ENCODE results near the gene ARHGEF33. TPM values are rescaled to one million over a fixed set of nuclear protein-coding genes. Genes with fewer than 3 reads are reported as not detected.

Gene ARHGEF33
- total RNA-seq, 2 experiments from 2014 or later, result 0.38 TPM; not detected in 1

DNA sequence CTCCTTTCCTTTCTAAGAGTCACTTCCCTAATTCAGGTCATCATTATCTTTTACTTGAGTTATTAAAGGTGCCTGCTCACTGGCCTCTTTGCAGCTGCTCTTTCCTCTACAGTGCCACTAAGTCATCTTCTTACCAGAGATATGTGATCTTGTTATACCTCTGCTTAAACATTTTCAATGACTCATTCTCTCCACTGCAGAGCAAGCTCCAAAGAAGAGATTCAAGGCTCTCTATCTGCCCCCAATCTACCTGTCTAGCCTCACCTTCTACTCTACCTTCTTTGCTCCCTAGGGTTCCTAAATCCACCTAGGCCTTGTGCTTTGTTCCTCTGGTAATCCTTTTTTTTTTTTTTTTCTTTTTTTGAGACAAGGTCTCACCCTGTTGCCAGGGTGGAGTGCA lies 3.1 kb downstream of the ARHGEF33 start:
- Histone ChIP-seq H3K36me3 (ENCODE audit: insufficient read depth, low read length) (no peaks in the 10 kb centered on the region), H4K20me1 (ENCODE audit: insufficient read depth, low read length) (no peaks in the 10 kb centered on the region), H3K4me2 (ENCODE audit: low read length) (no peak overlapping the region), H3K27ac (ENCODE audit: low read depth, low read length, poor library complexity, severe bottlenecking) (no peak overlapping the region), H3K9me3 (ENCODE audit: low read length) (no peaks in the 10 kb centered on the region), H3K4me1 (ENCODE audit: insufficient read depth, low read length, poor library complexity, severe bottlenecking) (no peaks in the 10 kb centered on the region), H3K9me2 (ENCODE audit: insufficient read depth, low read length) (no peaks in the 10 kb centered on the region), H3K4me3 (ENCODE audit: low read depth, low read length, poor library complexity, severe bottlenecking) (no peak overlapping the region), H3K79me2 (ENCODE audit: insufficient read depth, low read depth, low read length) (no peaks in the 10 kb centered on the region), H2AFZ (ENCODE audit: low read length) (no peak overlapping the region)
- no TSS peak for BruUV-seq (replicated peaks)
- POLR2A ChIA-PET, result interaction anchor here (0.7 kb wide), 1 partner anchor 407 kb away, joined by 3 read pairs; no protein-coding TSS in a partner anchor
- no peak for DNase-seq (ENCODE audit: low spot score)
- CTCF ChIA-PET (ENCODE audit: unreplicated experiment), result no interaction called here
- TF ChIP-seq, protein P1, sequence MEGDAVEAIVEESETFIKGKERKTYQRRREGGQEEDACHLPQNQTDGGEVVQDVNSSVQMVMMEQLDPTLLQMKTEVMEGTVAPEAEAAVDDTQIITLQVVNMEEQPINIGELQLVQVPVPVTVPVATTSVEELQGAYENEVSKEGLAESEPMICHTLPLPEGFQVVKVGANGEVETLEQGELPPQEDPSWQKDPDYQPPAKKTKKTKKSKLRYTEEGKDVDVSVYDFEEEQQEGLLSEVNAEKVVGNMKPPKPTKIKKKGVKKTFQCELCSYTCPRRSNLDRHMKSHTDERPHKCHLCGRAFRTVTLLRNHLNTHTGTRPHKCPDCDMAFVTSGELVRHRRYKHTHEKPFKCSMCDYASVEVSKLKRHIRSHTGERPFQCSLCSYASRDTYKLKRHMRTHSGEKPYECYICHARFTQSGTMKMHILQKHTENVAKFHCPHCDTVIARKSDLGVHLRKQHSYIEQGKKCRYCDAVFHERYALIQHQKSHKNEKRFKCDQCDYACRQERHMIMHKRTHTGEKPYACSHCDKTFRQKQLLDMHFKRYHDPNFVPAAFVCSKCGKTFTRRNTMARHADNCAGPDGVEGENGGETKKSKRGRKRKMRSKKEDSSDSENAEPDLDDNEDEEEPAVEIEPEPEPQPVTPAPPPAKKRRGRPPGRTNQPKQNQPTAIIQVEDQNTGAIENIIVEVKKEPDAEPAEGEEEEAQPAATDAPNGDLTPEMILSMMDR (conservative IDR thresholded peaks at IDR 0.05; ENCODE audit: low read length), result no peak
- TF ChIP-seq EZH2phosphoT487 (IDR thresholded peaks at IDR 0.05; ENCODE audit: borderline replicate concordance, low read depth, low read length), result no peak
- intact Hi-C loops (cut with micrococcal nuclease; ENCODE audit: unreplicated experiment), result no loop called here

DNA sequence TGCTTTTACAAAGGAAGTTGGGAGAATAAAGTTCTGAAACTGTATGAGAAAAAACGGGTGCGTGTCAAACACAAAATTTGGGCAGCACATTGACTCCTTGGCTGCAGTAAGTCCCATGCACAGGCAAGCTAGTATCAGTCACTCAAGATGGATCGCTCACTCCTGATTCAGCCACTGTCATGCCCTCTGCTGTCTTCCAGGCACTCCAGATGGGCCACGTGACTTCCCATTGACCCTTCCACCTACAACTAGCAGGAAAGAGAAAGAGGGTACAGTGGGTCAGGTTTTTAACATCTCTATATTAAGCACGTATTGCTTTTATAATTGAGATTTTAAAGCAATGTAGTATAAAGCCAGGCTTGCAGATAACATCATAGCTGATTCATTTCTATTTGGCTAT lies 8.6 kb downstream of the ARHGEF33 start:
- no peak for TF ChIP-seq EZH2phosphoT487 (IDR thresholded peaks at IDR 0.05; ENCODE audit: borderline replicate concordance, low read depth, low read length)
- TF ChIP-seq, protein P1 (conservative IDR thresholded peaks at IDR 0.05; ENCODE audit: low read length), result no peak
- Histone ChIP-seq H3K4me3 (ENCODE audit: low read depth, low read length, poor library complexity, severe bottlenecking) (no peak overlapping the region), H3K9me3 (ENCODE audit: low read length) (no peaks in the 10 kb centered on the region), H3K4me1 (ENCODE audit: insufficient read depth, low read length, poor library complexity, severe bottlenecking) (no peaks in the 10 kb centered on the region), H4K20me1 (ENCODE audit: insufficient read depth, low read length) (no peaks in the 10 kb centered on the region), H3K27ac (ENCODE audit: low read depth, low read length, poor library complexity, severe bottlenecking) (no peak overlapping the region), H3K4me2 (ENCODE audit: low read length) (no peak overlapping the region), H3K79me2 (ENCODE audit: insufficient read depth, low read depth, low read length) (no peaks in the 10 kb centered on the region), H2AFZ (ENCODE audit: low read length) (no peak overlapping the region), H3K36me3 (ENCODE audit: insufficient read depth, low read length) (no peaks in the 10 kb centered on the region), H3K9me2 (ENCODE audit: insufficient read depth, low read length) (no peaks in the 10 kb centered on the region)
- no TSS peak for BruUV-seq (replicated peaks)
- intact Hi-C loops (cut with micrococcal nuclease; ENCODE audit: unreplicated experiment), result no loop called here
- CTCF ChIA-PET (ENCODE audit: unreplicated experiment), result no interaction called here
- POLR2A ChIA-PET, result no interaction called here
- no peak for DNase-seq (ENCODE audit: low spot score)

DNA sequence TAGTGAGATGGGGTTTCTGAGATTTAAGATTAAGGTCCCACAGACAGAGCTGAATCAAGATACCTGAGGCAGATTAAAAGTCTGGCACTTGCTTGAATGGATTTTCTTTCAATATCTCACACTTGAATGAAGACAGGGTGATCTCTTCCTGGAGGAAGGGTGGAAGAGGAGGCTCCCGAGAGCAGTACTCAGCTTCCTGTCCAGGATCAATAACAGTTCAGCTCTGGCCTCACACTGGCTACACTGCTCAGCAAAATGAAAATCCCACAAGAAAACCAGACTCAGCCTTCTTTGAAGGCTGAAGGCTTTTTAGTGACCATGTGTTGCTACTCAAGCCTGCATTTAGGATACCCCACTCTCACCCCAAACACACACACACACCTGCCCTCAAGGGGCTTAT lies 11.1 kb downstream of the ARHGEF33 start:
- Histone ChIP-seq H3K79me2 (ENCODE audit: insufficient read depth, low read depth, low read length) (no peaks in the 10 kb centered on the region), H4K20me1 (ENCODE audit: insufficient read depth, low read length) (no peaks in the 10 kb centered on the region), H3K4me3 (ENCODE audit: low read depth, low read length, poor library complexity, severe bottlenecking) (no peak overlapping the region), H3K9me2 (ENCODE audit: insufficient read depth, low read length) (no peaks in the 10 kb centered on the region), H3K36me3 (ENCODE audit: insufficient read depth, low read length) (no peaks in the 10 kb centered on the region), H2AFZ (ENCODE audit: low read length) (no peak overlapping the region), H3K27ac (ENCODE audit: low read depth, low read length, poor library complexity, severe bottlenecking) (no peak overlapping the region), H3K4me2 (ENCODE audit: low read length) (no peak overlapping the region), H3K4me1 (ENCODE audit: insufficient read depth, low read length, poor library complexity, severe bottlenecking) (no peaks in the 10 kb centered on the region), H3K9me3 (ENCODE audit: low read length) (no peaks in the 10 kb centered on the region)
- intact Hi-C loops (cut with micrococcal nuclease; ENCODE audit: unreplicated experiment), result no loop called here
- ChIA-PET CTCF (ENCODE audit: unreplicated experiment) (interaction anchor here (0.6 kb wide), 1 partner anchor 698 kb away, joined by 3 read pairs; no protein-coding TSS in a partner anchor), POLR2A (interaction anchor here (0.6 to 1.2 kb wide), 4 partner anchors 9 to 110 kb away, joined by 3 read pairs; no protein-coding TSS in a partner anchor)
- TF ChIP-seq, protein P1 (conservative IDR thresholded peaks at IDR 0.05; ENCODE audit: low read length), result no peak
- no peak for TF ChIP-seq EZH2phosphoT487 (IDR thresholded peaks at IDR 0.05; ENCODE audit: borderline replicate concordance, low read depth, low read length)
- no peak for DNase-seq (ENCODE audit: low spot score)
- no TSS peak for BruUV-seq (replicated peaks)
